ENCODE measurements around the gene DENND6A.

Gene DENND6A

GRCh38 chr3:57587905-57588304 is 105.0 kb downstream of the DENND6A start:
- no peak for TF ChIP-seq ZNF274 (IDR thresholded peaks at IDR 0.05; ENCODE audit: low read depth, low read length)
- no peak overlapping the region for H3K4me3 ChIP-seq (ENCODE audit: low read length)

GRCh38 chr3:57586778-57587177 is 106.1 kb downstream of the DENND6A start:
- H3K4me3 ChIP-seq (ENCODE audit: low read length) = no peak overlapping the region
- TF ChIP-seq ZNF274 (IDR thresholded peaks at IDR 0.05; ENCODE audit: low read depth, low read length) = no peak

GRCh38 chr3:57583544-57583943 is 109.3 kb downstream of the DENND6A start:
- H3K4me3 ChIP-seq (ENCODE audit: low read length) = no peak overlapping the region
- TF ChIP-seq ZNF274 (IDR thresholded peaks at IDR 0.05; ENCODE audit: low read depth, low read length) = no peak

GRCh38 chr3:57582474-57583168 is 110.3 kb downstream of the DENND6A start:
- no peak for TF ChIP-seq ZNF274 (IDR thresholded peaks at IDR 0.05; ENCODE audit: low read depth, low read length)
- H3K4me3 ChIP-seq (ENCODE audit: low read length) = no peak overlapping the region

GRCh38 chr3:57577801-57578200 is 115.1 kb downstream of the DENND6A start:
- no peak overlapping the region for H3K4me3 ChIP-seq (ENCODE audit: low read length)

GRCh38 chr3:57575966-57576626 is 116.8 kb downstream of the DENND6A start:
- H3K4me3 ChIP-seq (ENCODE audit: low read length) = no peak overlapping the region
- TF ChIP-seq ZNF274 (IDR thresholded peaks at IDR 0.05; ENCODE audit: low read depth, low read length) = no peak

More at GRCh38 chr3:57577801-57578200, 115.1 kb downstream of the DENND6A start:
- no peak for TF ChIP-seq ZNF274 (IDR thresholded peaks at IDR 0.05; ENCODE audit: low read depth, low read length)

All from GM08714 (cell line).